Endometrium (tissue), 2 donors: ENCODE measurements around the gene STOM.
"Not testable (repeated sequence)": the region's sequence is repeated elsewhere in the genome, so short reads cannot be mapped to it uniquely, and the experiment has no call there.

Experiments used
- FAIRE-seq: peaks from 2 replicates; lab custom pipeline; 2012; peaks lifted over from hg19 to GRCh38; lab: Jason Lieb, UNC
- donor health status: control.
- donor health status: control.

STOM gene

DNA sequence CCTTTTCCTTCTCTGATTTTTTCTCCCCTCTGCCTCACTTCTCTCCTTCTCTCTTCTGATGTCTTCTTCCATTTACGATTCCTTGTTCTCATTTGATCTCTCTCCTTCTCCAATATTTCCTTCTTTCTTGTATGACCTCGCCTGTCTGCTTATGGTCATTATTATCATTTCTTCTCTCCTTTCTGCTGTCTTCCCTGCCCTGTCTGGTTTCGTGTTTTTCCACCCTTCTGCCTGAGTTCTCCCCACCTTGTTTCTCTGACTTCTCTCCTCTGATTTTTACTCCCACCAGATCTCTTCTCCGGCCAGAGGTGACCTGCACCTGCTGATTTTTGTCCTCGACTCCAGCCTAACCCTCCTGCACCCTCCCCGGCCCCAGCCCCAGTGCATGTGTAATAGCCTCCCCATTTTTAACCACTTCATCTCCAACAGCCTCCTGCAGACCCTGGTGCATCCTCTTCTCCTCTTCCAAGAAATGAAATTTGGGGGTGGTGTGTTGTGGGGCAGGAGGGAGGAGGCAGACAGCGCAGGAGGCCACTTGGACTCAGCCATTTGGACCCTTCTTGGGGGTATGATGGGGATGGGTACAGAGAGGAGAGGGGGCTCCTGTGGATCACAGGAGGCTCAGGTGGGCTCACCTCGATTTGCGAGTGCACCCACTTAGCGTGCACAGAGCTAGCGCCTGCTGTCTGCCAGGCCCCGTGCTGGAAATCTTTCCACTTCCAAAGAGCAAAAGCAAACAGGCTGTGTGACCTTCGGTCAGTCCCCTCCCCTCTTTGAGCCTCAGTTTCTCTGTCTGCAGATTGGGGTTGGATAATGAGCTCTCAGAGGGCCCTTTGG, 69.5 kb downstream of the STOM start:
- FAIRE-seq = no peak

DNA sequence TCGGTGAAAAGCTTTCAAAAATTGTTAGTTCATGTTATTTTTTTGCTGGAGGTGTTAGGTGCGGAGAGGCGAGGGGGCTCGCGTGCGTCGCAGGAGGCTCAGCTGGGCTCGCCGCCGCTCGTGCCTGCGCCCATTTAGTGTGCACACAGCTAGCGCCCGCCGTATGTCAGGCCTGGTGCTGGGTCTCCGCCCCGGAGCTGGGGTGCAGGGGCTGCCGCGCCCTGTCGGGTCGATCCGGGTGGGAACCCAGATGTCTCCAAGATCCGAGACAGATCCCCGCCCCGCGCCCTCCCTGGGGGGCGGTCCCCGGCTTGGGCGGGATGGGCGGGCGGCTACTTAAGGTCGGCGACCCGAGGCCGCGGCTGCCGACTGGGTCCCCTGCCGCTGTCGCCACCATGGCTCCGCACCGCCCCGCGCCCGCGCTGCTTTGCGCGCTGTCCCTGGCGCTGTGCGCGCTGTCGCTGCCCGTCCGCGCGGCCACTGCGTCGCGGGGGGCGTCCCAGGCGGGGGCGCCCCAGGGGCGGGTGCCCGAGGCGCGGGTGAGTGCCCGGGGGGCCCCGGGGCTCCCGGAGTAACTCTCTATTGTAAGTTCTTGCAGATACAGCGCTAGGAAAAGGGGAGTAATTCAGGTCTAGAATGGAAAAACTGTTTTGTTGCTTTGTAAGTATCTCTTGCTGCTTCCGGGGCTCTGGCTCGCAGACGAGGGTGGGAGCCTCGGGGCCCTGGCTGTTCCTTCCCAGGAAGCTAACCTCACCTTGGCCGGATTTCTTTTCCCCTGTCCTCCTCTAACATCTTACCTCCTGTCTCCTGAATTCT, 70.4 kb downstream of the STOM start:
- no peak for FAIRE-seq

DNA sequence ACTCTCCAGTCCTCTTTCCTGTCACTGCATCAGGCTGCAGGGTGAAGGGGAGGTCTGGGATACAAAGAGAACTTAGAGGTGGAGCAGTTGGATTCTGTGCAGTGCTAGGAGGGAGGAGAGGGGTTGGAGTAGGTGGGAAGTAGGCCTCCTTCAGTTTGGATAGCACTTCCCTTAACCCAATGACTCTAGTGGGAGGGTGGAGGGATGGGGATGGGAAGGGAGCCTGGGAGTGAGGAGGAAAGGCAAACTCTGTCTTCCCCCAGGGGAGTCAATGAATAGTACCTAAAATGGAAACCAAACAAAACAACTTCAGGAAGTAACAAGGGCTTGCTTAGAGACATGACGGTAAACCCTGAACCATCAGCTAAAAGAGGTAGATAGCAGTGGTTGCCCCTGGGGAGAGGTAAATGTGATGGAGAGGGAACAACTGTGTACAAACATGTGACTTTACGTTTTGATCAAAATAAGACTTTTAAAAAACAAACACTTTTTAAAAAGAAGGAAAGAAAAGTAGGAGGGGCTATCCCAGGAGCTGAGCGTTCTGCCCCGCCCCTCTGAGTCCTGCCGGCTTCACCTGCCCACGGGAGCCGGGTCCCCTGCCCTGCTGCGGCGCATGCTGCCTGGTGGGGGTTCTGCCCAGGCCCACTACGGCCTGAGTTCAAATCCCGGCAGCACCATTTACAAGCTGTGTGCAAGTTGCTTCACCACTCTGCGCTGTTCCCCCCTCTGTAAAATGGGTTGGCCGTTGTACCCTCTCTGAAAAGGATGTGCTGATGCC, 71.2 kb downstream of the STOM start:
- FAIRE-seq = no peak

DNA sequence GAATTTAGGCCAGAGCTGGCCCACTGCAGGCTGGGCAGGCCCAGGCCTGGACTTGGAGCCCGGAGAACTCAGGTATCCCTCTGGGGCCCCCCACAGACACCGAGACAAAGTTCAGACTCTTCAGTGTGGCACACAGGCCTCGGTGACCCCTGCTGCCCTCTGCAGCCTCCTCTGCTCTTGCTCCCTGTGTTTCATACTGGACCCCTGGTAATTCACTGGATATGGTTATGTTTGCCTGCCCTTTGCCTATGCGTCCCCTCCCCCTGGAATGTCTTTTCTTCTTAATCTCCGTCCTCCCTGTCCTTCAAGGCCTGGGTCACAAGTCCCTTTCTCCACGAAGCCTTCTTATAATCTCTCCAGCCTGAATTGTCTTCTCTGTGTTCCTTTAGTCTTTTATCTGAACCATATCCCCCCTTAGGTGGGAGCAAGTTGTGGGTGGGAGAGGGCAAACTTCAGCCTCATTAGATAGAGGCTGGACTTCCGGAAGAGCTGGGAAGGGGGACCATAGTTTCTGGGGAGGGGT, 72.0 kb downstream of the STOM start:
- FAIRE-seq = no peak

DNA sequence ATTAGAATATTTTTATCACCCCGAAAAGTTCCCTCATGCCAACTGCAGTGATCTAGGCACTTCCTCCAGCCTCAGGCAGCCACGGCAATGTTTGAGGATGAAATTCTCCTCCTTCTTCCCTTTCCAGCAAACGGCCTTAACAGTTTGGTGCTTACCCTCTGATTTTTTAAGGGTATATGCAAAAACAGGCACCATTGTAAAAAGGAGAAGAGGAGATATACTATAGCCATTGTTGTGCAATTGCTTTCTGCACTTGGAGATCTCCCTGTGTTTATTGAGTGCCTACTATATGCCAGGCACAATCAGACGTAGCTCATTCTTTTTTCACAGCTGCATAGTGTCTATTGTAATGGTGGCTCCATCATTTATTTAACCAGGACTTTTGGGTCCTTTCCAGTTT, 72.7 kb downstream of the STOM start:
- no peak for FAIRE-seq

DNA sequence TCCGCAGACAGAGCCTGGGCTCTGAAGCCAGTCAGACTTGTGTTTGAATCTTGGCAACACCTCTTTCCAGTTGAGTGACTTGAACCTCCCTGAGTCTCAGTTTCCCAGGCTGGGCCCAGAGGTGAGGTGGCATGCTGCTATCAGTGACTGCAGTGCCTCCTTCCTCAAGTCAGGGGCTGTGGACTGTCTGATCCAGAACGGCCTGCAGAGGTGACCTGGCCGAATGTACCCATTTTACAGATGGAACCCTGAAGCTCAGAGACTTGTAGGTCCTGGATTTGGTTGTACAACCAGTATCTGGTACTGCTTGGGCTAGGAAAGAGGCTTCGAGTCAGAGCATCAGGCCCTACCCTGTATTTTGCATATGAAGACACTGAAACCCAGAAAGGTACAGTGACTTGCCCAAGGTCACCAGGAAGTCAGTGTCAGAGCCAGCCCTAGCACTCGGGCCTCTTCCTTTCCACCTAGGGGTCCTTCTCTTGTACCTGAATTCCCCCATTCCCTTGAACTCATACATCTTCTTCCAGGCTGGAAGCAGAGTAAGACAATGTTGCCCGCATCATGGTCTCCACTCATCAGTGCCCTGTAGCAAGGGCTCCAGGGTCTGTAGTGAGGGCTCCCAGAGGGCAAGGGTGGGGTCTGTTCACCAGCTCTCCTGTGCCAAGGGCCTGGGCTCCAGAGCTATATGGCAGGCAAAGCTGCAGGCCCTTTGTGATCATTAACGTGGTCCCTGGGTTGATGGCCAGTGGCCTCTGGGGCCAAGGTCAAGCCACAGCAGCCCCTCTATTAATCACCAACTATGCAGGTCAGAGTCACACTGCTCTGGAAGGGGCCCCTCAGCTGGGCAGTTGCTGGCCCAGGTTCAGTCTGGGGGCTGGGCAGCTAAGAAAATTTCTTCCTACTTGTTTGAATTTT, 73.6 kb downstream of the STOM start:
- FAIRE-seq = no peak

DNA sequence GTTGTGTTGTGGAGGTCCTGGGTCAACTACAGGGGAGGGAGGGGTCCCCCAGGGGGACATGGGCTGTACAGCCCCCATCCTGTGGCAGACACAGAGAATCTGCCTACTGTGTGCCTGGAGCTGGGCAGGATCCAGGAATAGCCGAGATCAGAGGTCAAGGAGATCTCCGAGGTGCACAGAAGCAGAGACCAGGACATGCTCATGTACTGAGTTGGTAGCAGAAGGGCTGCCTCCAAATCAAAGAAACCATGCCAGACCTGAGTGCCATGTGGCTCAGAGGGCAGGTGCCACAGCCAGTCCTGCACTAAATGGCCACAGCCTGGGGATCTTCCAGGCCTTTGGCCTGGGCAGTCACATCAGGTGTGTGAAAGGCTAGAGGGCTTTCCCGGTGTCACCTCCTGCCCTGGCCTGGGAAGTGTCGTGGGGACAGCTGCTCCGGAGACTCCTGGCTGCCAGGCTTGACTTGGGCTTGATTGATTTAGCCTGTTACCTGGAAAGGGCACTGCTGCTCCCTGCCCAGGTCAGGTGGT, 74.3 kb downstream of the STOM start:
- no peak for FAIRE-seq

DNA sequence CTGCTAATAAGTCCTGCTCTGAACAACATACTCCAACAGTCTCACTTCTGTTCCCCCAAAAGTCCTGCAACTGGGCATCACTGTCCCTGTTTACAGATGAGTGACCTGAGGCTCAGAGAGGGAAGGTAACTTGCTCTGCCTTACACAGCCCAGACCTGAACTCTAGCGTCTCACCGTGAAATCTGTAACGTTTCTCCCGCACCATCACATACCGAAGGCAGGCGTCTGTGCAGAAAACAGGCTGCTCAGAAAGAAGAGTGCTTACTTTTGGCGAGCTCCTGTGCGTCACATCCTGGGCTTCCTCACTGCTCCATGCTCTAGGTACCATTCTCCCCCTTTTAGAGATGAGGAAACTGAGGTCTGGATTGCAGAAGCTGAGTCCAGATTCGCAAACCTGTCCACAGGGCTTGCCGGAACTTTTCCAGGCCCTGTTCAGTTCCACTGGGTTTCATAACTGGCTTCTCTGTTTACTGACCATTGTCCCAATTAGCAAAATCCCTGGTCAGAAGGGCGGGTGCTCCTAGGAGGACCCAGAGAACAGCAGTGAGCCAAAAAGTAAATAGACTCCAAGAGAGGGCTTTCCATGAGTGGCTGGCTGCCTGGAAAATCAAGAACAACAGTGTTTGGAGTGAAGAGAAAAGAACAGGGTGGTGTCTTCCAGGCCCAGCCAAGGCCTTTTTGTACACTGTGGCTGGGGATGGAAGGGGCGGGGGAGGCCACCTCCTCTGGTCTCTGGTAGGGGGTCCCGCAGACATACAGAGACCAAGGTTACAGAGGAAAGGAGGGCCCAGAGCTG, 75.0 kb downstream of the STOM start:
- no peak for FAIRE-seq

DNA sequence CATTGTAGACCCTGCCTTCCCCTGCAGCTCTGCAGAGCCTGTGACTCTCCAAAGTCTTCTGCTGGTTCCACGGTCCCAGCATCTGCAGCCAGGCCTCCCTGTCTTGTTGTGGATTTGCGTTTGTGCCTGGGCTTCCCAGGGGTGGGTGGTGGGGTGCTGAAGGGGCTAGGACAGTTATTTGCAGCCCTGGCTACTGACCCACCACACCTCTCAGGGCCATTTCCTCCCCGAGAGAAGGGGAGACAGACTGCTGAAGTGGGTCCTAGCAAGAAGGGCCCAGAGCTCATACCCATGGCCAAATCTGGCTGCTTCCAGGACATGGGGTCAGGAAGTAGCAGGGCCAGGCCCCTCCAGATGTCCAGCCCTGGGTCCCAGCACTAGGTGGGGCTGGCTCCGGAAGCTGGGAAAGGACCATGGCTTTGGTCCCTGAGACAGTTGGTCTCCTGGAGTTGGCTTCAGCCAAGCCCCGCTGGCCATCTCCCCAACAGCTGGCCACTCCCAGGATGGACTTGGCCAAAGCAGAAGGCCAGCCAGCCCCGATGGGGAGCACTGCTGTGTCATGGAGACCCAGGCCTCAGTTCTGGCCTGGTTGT, 75.8 kb downstream of the STOM start:
- FAIRE-seq = no peak

DNA sequence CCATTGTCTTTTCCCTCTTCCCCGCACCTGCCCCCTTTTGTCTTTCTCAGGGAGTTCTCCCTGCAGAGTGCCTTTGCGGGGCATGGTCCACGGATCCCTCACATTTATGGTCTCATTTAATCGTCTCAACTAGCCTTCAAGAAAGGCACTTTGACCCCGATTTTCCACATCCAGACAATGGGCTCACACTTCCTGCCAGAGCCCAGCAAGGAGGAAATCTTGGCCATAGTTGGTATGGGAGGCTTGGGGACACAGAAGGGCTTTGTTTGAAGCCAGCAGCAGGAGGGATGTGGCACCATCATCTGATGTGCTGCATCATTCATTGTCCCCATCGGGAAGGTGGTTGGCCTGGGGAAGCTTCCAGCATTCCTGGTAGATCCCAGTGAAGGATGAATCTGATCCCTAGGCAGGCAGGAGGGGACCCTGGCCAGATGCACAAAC, 77.2 kb downstream of the STOM start:
- no peak for FAIRE-seq

DNA sequence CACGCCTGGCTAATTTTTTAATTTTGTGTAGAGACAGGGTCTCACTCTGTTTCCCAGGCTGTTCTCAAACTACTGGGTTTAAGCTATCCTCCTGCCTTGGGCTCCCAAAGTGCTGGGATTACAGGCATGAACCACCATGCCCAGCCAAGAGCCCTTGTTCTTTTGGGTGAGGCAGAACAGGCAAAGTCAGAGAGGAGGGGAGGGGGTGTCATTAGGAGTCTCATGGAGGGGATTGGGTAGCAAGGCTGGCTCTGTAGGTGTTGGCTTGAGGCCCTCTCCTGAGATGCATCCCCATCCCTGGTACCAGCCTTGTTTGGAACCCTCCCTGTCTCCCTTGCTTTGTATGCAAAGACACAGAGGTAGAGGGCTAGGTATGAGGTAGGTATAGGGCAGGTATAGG, 78.0 kb downstream of the STOM start:
- FAIRE-seq = no peak

DNA sequence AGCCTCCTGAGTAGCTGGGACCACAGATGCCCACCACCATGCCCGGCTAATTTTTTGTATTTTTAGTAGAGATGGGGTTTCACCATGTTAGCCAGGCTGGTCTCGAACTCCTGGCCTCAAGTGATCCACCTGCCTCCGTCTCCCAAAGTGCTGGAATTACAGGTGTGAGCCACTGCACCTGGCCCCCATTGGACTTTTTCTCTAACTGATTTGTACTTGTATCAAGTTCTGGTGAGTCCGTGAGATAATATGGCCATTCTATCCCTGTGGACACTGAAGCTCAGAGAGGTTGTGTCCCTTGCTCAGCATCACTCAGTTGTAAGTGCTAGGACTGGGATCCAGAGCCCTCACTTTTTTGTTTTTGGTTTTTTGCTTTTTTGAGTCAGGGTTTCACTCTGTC, 78.5 kb downstream of the STOM start:
- not testable (repeated sequence) for FAIRE-seq

DNA sequence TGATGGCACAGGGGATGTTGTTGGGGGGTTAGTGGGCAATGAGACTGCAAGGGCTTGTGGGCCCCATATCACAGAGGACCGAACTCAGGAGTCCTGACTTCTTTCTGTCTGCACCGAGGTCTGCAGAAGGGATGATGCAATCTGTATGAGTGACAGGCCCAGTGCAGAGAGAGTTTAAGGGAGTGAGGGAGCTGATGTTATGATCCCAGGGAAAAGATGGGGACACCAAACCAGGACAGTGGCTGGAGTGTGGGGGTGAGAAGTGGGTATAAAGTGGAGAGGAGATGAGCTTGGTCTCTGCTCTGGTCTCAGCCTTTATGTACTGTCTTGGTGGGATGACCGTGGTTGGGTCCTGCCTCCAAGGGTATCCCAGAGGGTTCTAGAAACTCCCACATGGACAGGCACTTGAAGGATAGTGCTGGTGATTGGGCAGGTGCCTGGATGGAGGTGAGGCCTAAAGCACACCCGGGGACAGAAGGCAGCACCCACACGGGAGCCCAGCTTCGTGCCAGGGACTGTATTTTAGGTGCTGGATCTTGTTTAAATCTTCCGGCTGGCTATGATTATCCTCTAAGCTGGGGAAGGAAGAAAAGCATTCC, 80.2 kb downstream of the STOM start:
- no peak for FAIRE-seq

DNA sequence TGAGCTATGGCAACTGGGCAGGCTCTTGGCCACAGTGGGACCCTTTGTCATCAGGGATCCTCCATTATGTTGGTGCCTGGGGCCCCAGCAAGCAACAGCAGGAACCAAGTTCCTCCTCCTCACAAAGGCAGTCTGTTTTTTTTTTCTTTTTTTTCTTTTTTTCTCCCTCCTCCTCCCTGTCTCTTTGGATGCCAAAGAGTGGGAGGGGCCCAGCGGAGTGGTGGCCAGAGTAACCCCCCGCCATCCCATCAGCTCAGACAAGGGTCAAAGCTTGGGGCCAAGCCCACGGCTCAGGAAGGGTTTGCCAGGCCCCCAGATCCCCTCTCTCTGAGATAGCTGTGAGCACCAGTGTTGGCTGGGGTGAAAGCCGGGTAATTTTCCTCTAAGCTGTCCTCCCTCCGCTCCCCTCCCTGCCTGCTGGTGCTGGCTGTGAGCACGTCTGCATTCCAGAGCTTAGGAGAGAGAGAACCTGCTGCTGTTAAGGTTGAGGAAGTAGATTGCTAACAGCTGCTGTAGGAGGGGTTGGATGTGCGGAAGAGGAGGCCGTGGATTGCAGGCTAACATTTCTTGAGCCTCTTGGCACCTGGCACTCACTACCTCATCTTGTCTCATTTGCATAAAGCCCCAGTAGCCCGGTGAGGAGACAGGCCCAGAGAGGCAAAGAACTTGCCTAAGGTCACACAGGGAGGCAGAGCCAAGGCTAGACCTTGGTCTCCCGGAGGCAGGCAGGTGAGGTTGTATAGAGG, 80.9 kb downstream of the STOM start:
- FAIRE-seq = no peak
